SK-N-SH treated with all-trans-retinoic acid at 6 μM for 48 hours (cell line): Measurements from ENCODE around the gene JARID2.

Experiments used
- OSR1 ChIP-seq: fragments of 250-450 bp; sonication (Bioruptor Pico); IDR thresholded peaks from 2 replicates; pipeline ENCODE4 v1.8.0; 2022; ENCODE audit warnings: moderate library complexity, mild to moderate bottlenecking, inconsistent platforms
- PATZ1 ChIP-seq: fragments of 250-450 bp; sonication (Bioruptor Pico); IDR thresholded peaks from 2 replicates; pipeline ENCODE4 v1.8.0; 2020; ENCODE audit warnings: mild to moderate bottlenecking, moderate library complexity, borderline replicate concordance
- PPARA ChIP-seq: fragments of 250-450 bp; sonication (Bioruptor Pico); IDR thresholded peaks from 2 replicates; pipeline ENCODE4 v1.5.0; 2020; ENCODE audit warnings: mild to moderate bottlenecking, borderline replicate concordance
- RARB ChIP-seq: fragments of 250-450 bp; sonication (Bioruptor Pico); IDR thresholded peaks from 2 replicates; pipeline ENCODE4 v1.8.0; 2021; ENCODE audit warnings: mild to moderate bottlenecking, moderate library complexity
- SNAI2 ChIP-seq: fragments of 250-450 bp; sonication (Bioruptor Pico); IDR thresholded peaks from 2 replicates; pipeline ENCODE4 v1.5.0; 2020; ENCODE audit warnings: mild to moderate bottlenecking, moderate library complexity
- TCF4 ChIP-seq: fragments of 250-450 bp; sonication (Bioruptor Pico); IDR thresholded peaks from 2 replicates; pipeline ENCODE4 v1.8.0; 2021; ENCODE audit warnings: mild to moderate bottlenecking, moderate library complexity, borderline replicate concordance
- ZC3H10 ChIP-seq: fragments of 250-450 bp; sonication (Bioruptor Pico); IDR thresholded peaks from 2 replicates; pipeline ENCODE4 v1.5.1; 2021; ENCODE audit warnings: mild to moderate bottlenecking, moderate library complexity
- ZFP30 ChIP-seq: fragments of 450-650 bp; formaldehyde crosslinking; IDR thresholded peaks from 2 replicates; pipeline ENCODE4 v1.5.0; 2022; ENCODE audit warnings: mild to moderate bottlenecking, moderate library complexity
- ZNF565 ChIP-seq: fragments of 450-650 bp; formaldehyde crosslinking; conservative IDR thresholded peaks from 2 replicates; pipeline ENCODE4 v1.5.0; 2020; ENCODE audit warnings: low read depth, mild to moderate bottlenecking, moderate library complexity
- ZNF70 ChIP-seq: fragments of 450-650 bp; formaldehyde crosslinking; IDR thresholded peaks from 2 replicates; pipeline ENCODE4 v1.5.0; 2020; ENCODE audit warnings: mild to moderate bottlenecking, moderate library complexity
- ZNF8 ChIP-seq: fragments of 450-650 bp; formaldehyde crosslinking; IDR thresholded peaks from 2 replicates; pipeline ENCODE4 v1.5.0; 2020; ENCODE audit warnings: mild to moderate bottlenecking, moderate library complexity
- TF ChIP-seq, protein P1 (sequence below): fragments of 250-450 bp; sonication (Bioruptor Pico); IDR thresholded peaks from 2 replicates; pipeline ENCODE4 v1.5.1; 2020; ENCODE audit warnings: low read depth, mild to moderate bottlenecking, moderate library complexity
- TF ChIP-seq, protein P2 (sequence below): fragments of 250-450 bp; sonication (Bioruptor Pico); IDR thresholded peaks from 2 replicates; pipeline ENCODE4 v1.8.0; 2021; ENCODE audit warnings: low read depth, mild to moderate bottlenecking, moderate library complexity, borderline replicate concordance

GRCh38 chr6:15427331-15428070, 181.6 kb downstream of the JARID2 start:
- no peak for TF ChIP-seq ZC3H10 (CRISPR knock-in tag)
- TF ChIP-seq PATZ1 (CRISPR knock-in tag) = no peak
- TF ChIP-seq, protein P1, sequence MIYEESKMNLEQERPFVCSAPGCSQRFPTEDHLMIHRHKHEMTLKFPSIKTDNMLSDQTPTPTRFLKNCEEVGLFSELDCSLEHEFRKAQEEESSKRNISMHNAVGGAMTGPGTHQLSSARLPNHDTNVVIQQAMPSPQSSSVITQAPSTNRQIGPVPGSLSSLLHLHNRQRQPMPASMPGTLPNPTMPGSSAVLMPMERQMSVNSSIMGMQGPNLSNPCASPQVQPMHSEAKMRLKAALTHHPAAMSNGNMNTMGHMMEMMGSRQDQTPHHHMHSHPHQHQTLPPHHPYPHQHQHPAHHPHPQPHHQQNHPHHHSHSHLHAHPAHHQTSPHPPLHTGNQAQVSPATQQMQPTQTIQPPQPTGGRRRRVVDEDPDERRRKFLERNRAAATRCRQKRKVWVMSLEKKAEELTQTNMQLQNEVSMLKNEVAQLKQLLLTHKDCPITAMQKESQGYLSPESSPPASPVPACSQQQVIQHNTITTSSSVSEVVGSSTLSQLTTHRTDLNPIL = no peak
- no peak for TF ChIP-seq OSR1
- TF ChIP-seq, protein P2, sequence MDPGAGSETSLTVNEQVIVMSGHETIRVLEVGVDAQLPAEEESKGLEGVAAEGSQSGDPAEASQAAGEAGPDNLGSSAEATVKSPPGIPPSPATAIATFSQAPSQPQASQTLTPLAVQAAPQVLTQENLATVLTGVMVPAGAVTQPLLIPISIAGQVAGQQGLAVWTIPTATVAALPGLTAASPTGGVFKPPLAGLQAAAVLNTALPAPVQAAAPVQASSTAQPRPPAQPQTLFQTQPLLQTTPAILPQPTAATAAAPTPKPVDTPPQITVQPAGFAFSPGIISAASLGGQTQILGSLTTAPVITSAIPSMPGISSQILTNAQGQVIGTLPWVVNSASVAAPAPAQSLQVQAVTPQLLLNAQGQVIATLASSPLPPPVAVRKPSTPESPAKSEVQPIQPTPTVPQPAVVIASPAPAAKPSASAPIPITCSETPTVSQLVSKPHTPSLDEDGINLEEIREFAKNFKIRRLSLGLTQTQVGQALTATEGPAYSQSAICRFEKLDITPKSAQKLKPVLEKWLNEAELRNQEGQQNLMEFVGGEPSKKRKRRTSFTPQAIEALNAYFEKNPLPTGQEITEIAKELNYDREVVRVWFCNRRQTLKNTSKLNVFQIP = no peak
- TF ChIP-seq ZNF565 (CRISPR knock-in tag) = no peak
- TF ChIP-seq RARB (CRISPR knock-in tag) = no peak
- no peak for TF ChIP-seq ZNF70 (CRISPR knock-in tag)
- no peak for TF ChIP-seq ZNF8 (CRISPR knock-in tag)
- no peak for TF ChIP-seq TCF4
- TF ChIP-seq ZFP30 = no peak
- no peak for TF ChIP-seq SNAI2
- no peak for TF ChIP-seq PPARA
